Glomerular endothelial cell (primary cell): ENCODE data around the gene RAB3D. TPM values are rescaled to one million over a fixed set of nuclear protein-coding genes. Genes with fewer than 3 reads are reported as not detected.
A peak's percentile ranks its signal among the peaks of the same experiment; 100 is the strongest.
"Not testable (repeated sequence)": the region's sequence is repeated elsewhere in the genome, so short reads cannot be mapped to it uniquely, and the experiment has no call there.

Source experiments
- DNase-seq: peaks from one replicate; pipeline ENCODE4 v3.0.0-alpha.2; 2011; ENCODE audit warnings: low read depth, low spot score; ENCODE audit errors: extremely low read depth
- total RNA-seq: library from RNA; depleted of rRNA; stranded (reverse); fragments of >200 nt; gene quantifications from 2 replicates; pipeline ENCODE4 v1.2.3, GENCODE V29; 2015

RAB3D gene
- total RNA-seq, 1 donor from 2014 or later: 53.6 TPM

- DNase-seq: no peak
These were observed 28.1 kb upstream of the RAB3D start for GRCh38 chr19:11367528-11367927.

- DNase-seq: no peak
These were observed 26.2 kb upstream of the RAB3D start for GRCh38 chr19:11365557-11366117.

- DNase-seq: no peak
These were observed 25.5 kb upstream of the RAB3D start for GRCh38 chr19:11364935-11365334.

- DNase-seq: no peak
These were observed 24.9 kb upstream of the RAB3D start for GRCh38 chr19:11364296-11364904.

GRCh38 chr19:11363881-11364280 is 24.4 kb upstream of the RAB3D start:
- DNase-seq: no peak

- no peak for DNase-seq
These were observed 22.6 kb upstream of the RAB3D start for GRCh38 chr19:11361771-11362731.

- no peak for DNase-seq
These were observed 21.7 kb upstream of the RAB3D start for GRCh38 chr19:11361037-11361770.

GRCh38 chr19:11359421-11359820 is 20.0 kb upstream of the RAB3D start:
- no peak for DNase-seq

- no peak for DNase-seq
These were observed 17.5 kb upstream of the RAB3D start for GRCh38 chr19:11356676-11357550.

- no peak for DNase-seq
These were observed 16.6 kb upstream of the RAB3D start for GRCh38 chr19:11356074-11356397.

GRCh38 chr19:11355160-11356073 is 16.0 kb upstream of the RAB3D start, which contains the start of gene PLPPR2:
Gene PLPPR2, plus strand, starts transcription at chr19:11355432. Its CDS starts 2,242 bp downstream, at chr19:11357674.
- DNase-seq: no peak

- DNase-seq: not testable (repeated sequence)
These were observed 14.6 kb upstream of the RAB3D start for GRCh38 chr19:11354102-11354501.

GRCh38 chr19:11349171-11349570 is 9.7 kb upstream of the RAB3D start:
- no peak for DNase-seq

- DNase-seq: no peak
These were observed 8.1 kb upstream of the RAB3D start for GRCh38 chr19:11347546-11348039.

GRCh38 chr19:11346104-11346940 is 6.9 kb upstream of the RAB3D start, which contains the start of the genes CCDC159 and TMEM205:
Gene CCDC159, plus strand, starts transcription at chr19:11346519. Its CDS starts 88 bp downstream, at chr19:11346607.
Gene TMEM205, minus strand, starts transcription at chr19:11346268. Its CDS starts 649 bp downstream, at chr19:11345619.
- peak; percentile 93 for DNase-seq

- DNase-seq: no peak
These were observed 5.8 kb upstream of the RAB3D start for GRCh38 chr19:11345122-11345803.

GRCh38 chr19:11342429-11342828 is 3.0 kb upstream of the RAB3D start:
- no peak for DNase-seq
